ENCODE results near the gene KRTCAP2.

KRTCAP2 gene

DNA sequence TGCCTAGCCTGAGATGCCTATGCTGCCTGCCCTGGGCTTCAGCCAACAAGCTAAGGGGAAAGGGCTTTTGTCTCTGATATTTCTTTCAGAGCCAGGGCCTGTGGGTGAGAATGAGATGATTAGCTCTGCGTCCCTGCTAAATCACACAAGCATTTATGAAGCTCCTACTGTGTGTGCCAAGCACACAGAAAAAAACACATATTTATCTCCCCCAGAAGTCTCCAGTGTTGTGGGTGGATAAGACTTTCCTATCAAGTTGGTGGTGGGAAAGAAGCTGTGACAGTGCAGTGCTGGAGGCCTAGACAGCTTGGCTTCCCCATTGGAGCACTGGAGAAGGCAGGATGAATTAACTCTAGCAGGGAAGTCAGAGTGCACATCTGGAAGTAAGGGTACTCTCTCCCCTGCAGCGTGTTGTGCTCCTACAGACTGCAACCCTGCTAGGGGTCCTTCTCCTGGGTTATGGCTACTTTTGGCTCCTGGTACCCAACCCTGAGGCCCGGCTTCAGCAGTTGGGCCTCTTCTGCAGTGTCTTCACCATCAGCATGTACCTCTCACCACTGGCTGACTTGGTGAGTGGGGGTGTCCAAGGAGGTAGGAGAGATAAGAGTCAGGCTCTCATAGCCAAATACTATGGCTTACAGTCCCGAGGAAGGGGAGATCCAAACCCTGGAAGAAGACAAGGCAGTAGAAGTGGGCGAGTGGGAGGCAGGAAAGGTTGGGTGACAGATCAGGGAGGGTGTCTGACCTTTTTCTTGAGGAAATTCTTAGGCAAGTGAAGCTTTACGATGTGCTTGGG, 35.8 kb downstream of the KRTCAP2 start:
- Histone ChIP-seq H3K4me3 (replicated peaks; ENCODE audit: insufficient read depth, low read length) (no peak overlapping the region), H3K27me3 (ENCODE audit: insufficient read depth, poor library complexity, severe bottlenecking) (no peaks in the 10 kb centered on the region), H3K27ac (replicated peaks) (peak overlapping the region; percentile 82; the same call in 1 of the 2 replicates)
- DNase-seq (ENCODE audit: low read depth in 1 of 2, low spot score in 1 of 2), result no peak
- TF ChIP-seq, protein P1, sequence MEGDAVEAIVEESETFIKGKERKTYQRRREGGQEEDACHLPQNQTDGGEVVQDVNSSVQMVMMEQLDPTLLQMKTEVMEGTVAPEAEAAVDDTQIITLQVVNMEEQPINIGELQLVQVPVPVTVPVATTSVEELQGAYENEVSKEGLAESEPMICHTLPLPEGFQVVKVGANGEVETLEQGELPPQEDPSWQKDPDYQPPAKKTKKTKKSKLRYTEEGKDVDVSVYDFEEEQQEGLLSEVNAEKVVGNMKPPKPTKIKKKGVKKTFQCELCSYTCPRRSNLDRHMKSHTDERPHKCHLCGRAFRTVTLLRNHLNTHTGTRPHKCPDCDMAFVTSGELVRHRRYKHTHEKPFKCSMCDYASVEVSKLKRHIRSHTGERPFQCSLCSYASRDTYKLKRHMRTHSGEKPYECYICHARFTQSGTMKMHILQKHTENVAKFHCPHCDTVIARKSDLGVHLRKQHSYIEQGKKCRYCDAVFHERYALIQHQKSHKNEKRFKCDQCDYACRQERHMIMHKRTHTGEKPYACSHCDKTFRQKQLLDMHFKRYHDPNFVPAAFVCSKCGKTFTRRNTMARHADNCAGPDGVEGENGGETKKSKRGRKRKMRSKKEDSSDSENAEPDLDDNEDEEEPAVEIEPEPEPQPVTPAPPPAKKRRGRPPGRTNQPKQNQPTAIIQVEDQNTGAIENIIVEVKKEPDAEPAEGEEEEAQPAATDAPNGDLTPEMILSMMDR (IDR thresholded peaks at IDR 0.05; ENCODE audit: insufficient read depth, low read length), result no peak
- TF ChIP-seq SPI1 (IDR thresholded peaks at IDR 0.05; ENCODE audit: borderline replicate concordance, low read depth) (no peak), POLR2AphosphoS5 (IDR thresholded peaks at IDR 0.05; ENCODE audit: low read depth) (no peak)

DNA sequence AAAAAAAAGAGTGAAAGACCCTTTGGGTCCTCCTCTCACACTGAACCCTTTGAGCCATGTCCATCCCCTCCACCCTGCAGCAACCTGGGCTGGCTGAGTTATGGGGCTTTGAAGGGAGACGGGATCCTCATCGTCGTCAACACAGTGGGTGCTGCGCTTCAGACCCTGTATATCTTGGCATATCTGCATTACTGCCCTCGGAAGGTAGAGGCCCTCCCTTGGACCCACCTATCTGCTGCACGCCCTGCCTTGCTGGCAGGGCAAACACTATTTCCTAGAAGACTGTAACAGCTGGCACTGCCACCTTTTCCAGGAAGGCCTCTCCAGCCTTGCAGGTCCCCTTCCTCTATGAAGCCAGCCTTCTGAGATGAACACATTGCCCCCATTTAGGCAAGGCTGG, 36.4 kb downstream of the KRTCAP2 start:
- no peaks in the 10 kb centered on the region for H3K27me3 ChIP-seq (ENCODE audit: insufficient read depth, poor library complexity, severe bottlenecking)
- peak overlapping the region; percentile 79 for H3K4me3 ChIP-seq (replicated peaks; ENCODE audit: insufficient read depth, low read length)
- DNase-seq (ENCODE audit: low read depth in 1 of 2, low spot score in 1 of 2), result no peak
- TF ChIP-seq GABPA (IDR thresholded peaks at IDR 0.05; ENCODE audit: low read depth), result no peak
- H3K27ac ChIP-seq (replicated peaks), result peak overlapping the region; percentile 82

DNA sequence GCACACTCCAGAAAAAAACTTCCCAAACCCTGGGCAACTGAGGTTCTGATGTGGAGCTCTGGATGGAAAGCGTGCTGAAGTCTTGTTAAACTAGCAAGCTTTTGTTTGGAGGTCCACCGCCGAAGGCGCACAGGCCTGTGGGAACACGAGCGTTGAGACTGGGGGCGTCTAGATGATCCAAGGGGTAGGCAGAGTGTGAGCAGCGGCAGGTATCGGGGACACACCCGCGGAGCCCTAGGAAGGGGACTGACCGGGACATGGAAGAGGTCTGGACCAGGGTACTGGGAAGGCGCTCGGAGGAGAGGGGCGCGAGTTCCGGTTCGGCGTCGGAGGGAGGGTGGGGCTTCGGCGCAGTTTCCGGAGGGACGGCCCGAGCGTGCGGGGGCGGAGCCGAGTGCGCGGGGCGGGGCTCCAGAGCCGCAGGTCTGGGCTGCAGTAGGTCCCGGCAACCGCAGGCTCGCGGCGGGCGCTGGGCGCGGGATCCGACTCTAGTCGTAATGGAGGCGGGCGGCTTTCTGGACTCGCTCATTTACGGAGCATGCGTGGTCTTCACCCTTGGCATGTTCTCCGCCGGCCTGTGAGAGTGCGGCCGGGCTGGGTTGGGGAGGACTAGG, 37.6 kb downstream of the KRTCAP2 start, which contains the start of gene SLC50A1:
SLC50A1 (plus strand) TSS at position 438 of the 614 bp plus-strand sequence; CDS start at position 498, 60 bp downstream.
- TF ChIP-seq GABPA (IDR thresholded peaks at IDR 0.05; ENCODE audit: low read depth), result peak; percentile 78
- TF ChIP-seq POLR2AphosphoS5 (IDR thresholded peaks at IDR 0.05; ENCODE audit: low read depth), result peak; percentile 82
- TF ChIP-seq, protein P2, sequence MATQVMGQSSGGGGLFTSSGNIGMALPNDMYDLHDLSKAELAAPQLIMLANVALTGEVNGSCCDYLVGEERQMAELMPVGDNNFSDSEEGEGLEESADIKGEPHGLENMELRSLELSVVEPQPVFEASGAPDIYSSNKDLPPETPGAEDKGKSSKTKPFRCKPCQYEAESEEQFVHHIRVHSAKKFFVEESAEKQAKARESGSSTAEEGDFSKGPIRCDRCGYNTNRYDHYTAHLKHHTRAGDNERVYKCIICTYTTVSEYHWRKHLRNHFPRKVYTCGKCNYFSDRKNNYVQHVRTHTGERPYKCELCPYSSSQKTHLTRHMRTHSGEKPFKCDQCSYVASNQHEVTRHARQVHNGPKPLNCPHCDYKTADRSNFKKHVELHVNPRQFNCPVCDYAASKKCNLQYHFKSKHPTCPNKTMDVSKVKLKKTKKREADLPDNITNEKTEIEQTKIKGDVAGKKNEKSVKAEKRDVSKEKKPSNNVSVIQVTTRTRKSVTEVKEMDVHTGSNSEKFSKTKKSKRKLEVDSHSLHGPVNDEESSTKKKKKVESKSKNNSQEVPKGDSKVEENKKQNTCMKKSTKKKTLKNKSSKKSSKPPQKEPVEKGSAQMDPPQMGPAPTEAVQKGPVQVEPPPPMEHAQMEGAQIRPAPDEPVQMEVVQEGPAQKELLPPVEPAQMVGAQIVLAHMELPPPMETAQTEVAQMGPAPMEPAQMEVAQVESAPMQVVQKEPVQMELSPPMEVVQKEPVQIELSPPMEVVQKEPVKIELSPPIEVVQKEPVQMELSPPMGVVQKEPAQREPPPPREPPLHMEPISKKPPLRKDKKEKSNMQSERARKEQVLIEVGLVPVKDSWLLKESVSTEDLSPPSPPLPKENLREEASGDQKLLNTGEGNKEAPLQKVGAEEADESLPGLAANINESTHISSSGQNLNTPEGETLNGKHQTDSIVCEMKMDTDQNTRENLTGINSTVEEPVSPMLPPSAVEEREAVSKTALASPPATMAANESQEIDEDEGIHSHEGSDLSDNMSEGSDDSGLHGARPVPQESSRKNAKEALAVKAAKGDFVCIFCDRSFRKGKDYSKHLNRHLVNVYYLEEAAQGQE (IDR thresholded peaks at IDR 0.05; ENCODE audit: insufficient replicate concordance, low read depth), result no peak
- TF ChIP-seq, protein P1 (IDR thresholded peaks at IDR 0.05; ENCODE audit: insufficient read depth, low read length), result no peak
- peak; percentile 91 to 96 for DNase-seq (ENCODE audit: low read depth in 1 of 2, low spot score in 1 of 2)
- no peaks in the 10 kb centered on the region for H3K27me3 ChIP-seq (ENCODE audit: insufficient read depth, poor library complexity, severe bottlenecking)
- H3K4me3 ChIP-seq (replicated peaks; ENCODE audit: insufficient read depth, low read length), result peak within 1 kb of the TSS; percentile 79
- H3K27ac ChIP-seq (replicated peaks), result peak within 1 kb of the TSS; percentile 82

DNA sequence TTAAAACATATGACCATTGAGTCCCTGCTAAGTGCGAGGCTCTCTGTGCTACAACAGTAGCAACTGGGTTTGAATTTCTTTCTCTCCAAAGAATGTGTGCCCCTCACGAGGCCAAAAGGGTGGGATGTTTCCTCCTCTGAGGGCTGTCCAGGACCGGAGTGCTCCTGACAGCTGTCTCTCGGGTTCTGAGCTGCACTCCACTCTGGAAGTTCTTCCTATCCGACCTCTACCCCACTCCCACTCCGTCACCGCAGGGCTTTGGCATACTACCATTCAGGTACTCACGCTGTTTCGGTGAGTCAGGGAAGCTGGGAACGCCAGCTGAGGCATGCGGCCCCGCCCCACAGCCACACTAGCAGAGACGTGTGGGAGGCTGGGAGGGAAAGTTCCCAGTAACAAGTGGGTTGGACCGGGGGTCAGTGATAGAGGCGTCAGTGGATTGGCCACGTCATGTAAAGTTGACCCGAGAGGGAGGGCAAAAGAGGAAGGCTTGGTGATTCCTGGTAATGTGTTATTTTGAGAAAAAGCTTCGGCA, 38.2 kb downstream of the KRTCAP2 start:
- TF ChIP-seq GABPA (IDR thresholded peaks at IDR 0.05; ENCODE audit: low read depth) (no peak), SPI1 (IDR thresholded peaks at IDR 0.05; ENCODE audit: borderline replicate concordance, low read depth) (peak; percentile 73), POLR2AphosphoS5 (IDR thresholded peaks at IDR 0.05; ENCODE audit: low read depth) (no peak)
- TF ChIP-seq, protein P1 (IDR thresholded peaks at IDR 0.05; ENCODE audit: insufficient read depth, low read length), result no peak
- DNase-seq (ENCODE audit: low read depth in 1 of 2, low spot score in 1 of 2), result peak; percentile 73 to 75
- Histone ChIP-seq H3K27ac (replicated peaks) (peak overlapping the region; percentile 82), H3K4me3 (replicated peaks; ENCODE audit: insufficient read depth, low read length) (peak overlapping the region; percentile 79), H3K27me3 (ENCODE audit: insufficient read depth, poor library complexity, severe bottlenecking) (no peaks in the 10 kb centered on the region)

Data from HL-60 (cell line).